Naive thymus-derived CD8-positive, alpha-beta T cell (primary cell): Measurements from ENCODE around the gene ADI1. TPM values are rescaled to one million over a fixed set of nuclear protein-coding genes. Genes with fewer than 3 reads are reported as not detected.

Source experiments
- ATAC-seq, 2 donors: fragments of 150-1000 bp; cut with Tn5 transposase in 1 of 2; sonication (Bioruptor Pico), chemical (Tn5 transposase) in 1 of 2; 1 replicate in 1 of 2; 2 replicates in 1 of 2; pipeline ENCODE4 v1.10.0; 2021; ENCODE audit warnings: mild to moderate bottlenecking in 2 of 2, moderate library complexity in 2 of 2
- POLR2A ChIA-PET: fragments of 350-600 bp; sonication (Branson Sonifier 250); formaldehyde crosslinking; loops from one replicate; lab custom pipeline; 2021; ENCODE audit warnings: antibody characterized with exemption; lab: Charles Lee
- DNase-seq, 10 donors: peaks; one replicate each; pipeline versions ENCODE4 v3.0.0 to v3.0.0-alpha.2; 2020 to 2022
- H3K27ac Mint-ChIP-seq, 10 donors: one replicate each; pipeline ENCODE4 v1.8.0; 2020 to 2022; ENCODE audit warnings: mild to moderate bottlenecking in 10 of 10, mixed read lengths in 10 of 10, moderate library complexity in 4 of 10, inconsistent platforms in 1 of 10
- H3K27me3 Mint-ChIP-seq, 5 donors: one replicate each; pipeline ENCODE4 v1.8.0; 2021 to 2022; ENCODE audit warnings: mixed read lengths in 5 of 5
- H3K36me3 Mint-ChIP-seq, 3 donors: one replicate each; pipeline ENCODE4 v1.8.0; 2020 to 2022; ENCODE audit warnings: mixed read lengths in 3 of 3, mild to moderate bottlenecking in 2 of 3, inconsistent platforms in 1 of 3
- H3K4me1 Mint-ChIP-seq, 4 donors: one replicate each; pipeline ENCODE4 v1.8.0; 2021 to 2022; ENCODE audit warnings: mixed read lengths in 4 of 4
- H3K4me3 Mint-ChIP-seq, 10 donors: one replicate each; pipeline ENCODE4 v1.8.0; 2020 to 2022; ENCODE audit warnings: mild to moderate bottlenecking in 10 of 10, mixed read lengths in 10 of 10, moderate library complexity in 6 of 10, inconsistent platforms in 1 of 10
- H3K9me3 Mint-ChIP-seq, 9 donors: one replicate each; pipeline ENCODE4 v1.8.0; 2020 to 2022; ENCODE audit warnings: mixed read lengths in 9 of 9, mild to moderate bottlenecking in 3 of 9, inconsistent platforms in 1 of 9, moderate library complexity in 1 of 9
- polyA plus RNA-seq, 3 donors: library from polyadenylated mRNA; unstranded; fragments of 300-500 nt; fragmentation: Illumina TruSeq; gene quantifications; one replicate each; pipeline ENCODE4 v1.2.3, GENCODE V29; 2021
- total RNA-seq, 8 experiments: library from RNA in 2 of 8; stranded (reverse) in 2 of 8; gene quantifications; one replicate each; pipeline ENCODE4 v1.2.3 and lab custom pipeline; 2021 to 2026

Gene ADI1
- total and polyA plus RNA-seq, 5 experiments from 2014 or later: 22.0 to 33.2 (median 28.5) TPM

DNA sequence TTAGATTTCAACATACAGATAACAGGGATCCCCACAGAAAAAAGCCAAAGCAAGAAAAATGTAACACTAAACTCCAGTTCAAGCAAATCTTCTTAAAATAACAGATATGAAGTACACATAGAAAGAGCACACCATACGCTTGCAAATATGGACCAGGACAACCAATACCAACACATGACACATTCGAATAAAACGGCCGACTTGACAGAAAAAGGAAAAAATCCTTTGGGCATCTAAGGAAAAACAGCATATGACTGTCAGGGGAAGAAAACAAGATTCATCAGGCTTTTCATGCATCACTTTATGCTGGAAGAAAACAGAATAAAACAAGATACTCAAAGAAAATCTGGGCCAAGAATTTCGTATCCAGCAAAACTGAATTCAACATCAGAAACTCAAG is 22.8 kb upstream of the ADI1 start:
- POLR2A ChIA-PET: interaction anchor here (1.0 kb wide), 1 partner anchor 24 kb away, joined by 3 read pairs; no protein-coding TSS in a partner anchor
- no peaks in the 10 kb centered on the region for H3K9me3 Mint-ChIP-seq
- no peak for ATAC-seq
- no peak overlapping the region for H3K4me3 Mint-ChIP-seq
- H3K27ac Mint-ChIP-seq: peak overlapping the region in 2 of 10 donors; percentile 1 to 15
- no peak for DNase-seq
- peaks cover 0 to 6% (median 3%) of the 10 kb centered on the region in 4 donors for H3K4me1 Mint-ChIP-seq
- H3K27me3 Mint-ChIP-seq: no peaks in the 10 kb centered on the region
- H3K36me3 Mint-ChIP-seq: peaks cover 6 to 77% (median 21%) of the 10 kb centered on the region in 3 donors

DNA sequence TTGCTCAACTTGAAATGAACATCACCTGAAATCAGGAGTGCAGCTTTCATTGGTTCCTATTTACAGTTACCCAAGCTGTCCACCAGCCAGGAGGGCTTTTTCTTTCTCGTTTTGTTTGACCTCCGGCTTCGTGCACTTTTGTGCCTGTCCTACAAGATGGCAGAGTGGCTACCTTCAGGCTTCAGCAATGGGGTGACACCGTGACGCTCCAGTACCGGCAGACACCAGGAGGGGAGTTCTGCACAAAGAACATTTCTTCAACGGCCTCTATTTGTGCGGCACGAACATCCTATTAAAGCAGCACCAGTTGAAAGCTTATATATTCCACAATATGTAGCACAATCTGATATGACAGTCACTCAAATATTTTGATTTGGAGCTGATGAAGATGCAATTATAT is 20.5 kb upstream of the ADI1 start:
- no peak for DNase-seq
- no peaks in the 10 kb centered on the region for H3K27me3 Mint-ChIP-seq
- POLR2A ChIA-PET: interaction anchor here (0.7 to 1.4 kb wide), 2 partner anchors 21 to 38 kb away, joined by 3 to 4 read pairs; partner anchors contain the start of gene ADI1
- no peak overlapping the region for H3K4me3 Mint-ChIP-seq
- ATAC-seq: no peak
- peak overlapping the region in 2 of 10 donors; percentile 19 to 24 for H3K27ac Mint-ChIP-seq
- no peaks in the 10 kb centered on the region for H3K9me3 Mint-ChIP-seq
- H3K4me1 Mint-ChIP-seq: peaks cover 2 to 13% (median 10%) of the 10 kb centered on the region in 4 donors
- peaks cover 0 to 55% (median 11%) of the 10 kb centered on the region in 3 donors for H3K36me3 Mint-ChIP-seq

DNA sequence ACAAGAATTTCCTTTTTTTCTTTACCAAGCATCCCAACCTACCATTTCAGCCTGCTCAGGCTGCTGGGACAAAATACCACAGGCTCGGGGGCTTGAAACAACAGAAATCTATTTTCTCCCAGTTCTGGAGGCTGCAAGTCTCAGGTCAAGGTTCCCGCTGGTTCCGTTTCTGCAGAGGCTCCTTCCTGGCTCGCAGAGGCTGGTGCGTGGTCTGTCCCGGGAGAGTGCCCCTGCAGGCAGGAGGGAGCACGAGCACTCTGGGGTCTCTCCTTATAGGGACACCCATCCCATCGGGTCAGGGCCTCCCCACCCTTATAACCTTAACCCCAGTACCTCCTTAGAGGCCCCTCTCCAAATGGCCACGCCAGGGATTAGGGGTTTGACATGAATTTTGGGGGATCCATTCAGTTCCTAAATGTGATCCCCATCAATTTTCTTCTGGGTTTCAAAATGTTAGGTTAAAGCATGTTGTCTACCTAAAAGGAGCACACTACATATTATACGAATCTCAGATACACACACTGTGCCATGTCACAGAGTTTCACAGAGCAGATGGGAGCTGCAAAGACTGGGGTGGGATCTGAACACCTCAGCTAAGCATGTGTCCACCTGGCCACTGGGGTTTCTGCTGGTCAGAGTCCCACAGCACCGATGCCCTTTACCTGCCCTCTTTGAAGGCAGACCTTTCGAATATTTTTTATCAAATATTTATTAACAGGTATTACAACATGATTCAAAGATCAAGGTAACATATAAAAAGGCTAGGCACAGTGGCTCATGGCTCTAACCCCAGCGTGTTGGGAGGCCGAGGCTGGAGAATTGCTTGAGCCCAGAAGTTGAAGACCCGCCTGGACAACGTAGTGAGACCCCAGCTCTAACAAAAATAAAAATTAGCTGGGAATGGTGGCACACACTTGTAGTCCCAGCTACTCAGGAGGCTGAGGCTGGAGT is 17.6 kb upstream of the ADI1 start:
- DNase-seq (peak in 5 of 10 donors; percentile 7 to 25 (median 20)), ATAC-seq (peak; percentile 88 to 91)
- peaks cover 2 to 13% (median 7%) of the 10 kb centered on the region in 4 donors for H3K4me1 Mint-ChIP-seq
- H3K36me3 Mint-ChIP-seq: peaks cover 0 to 27% (median 5%) of the 10 kb centered on the region in 3 donors
- H3K4me3 Mint-ChIP-seq: peak overlapping the region; percentile 76 to 91 (median 84)
- H3K27ac Mint-ChIP-seq: peak overlapping the region in 9 of 10 donors; percentile 73 to 91 (median 83)
- POLR2A ChIA-PET: interaction anchor here (0.6 to 1.9 kb wide), 3 partner anchors 18 to 159 kb away, joined by 3 to 10 read pairs (median 8); partner anchors contain the start of genes ADI1 and RNASEH1
- H3K9me3 Mint-ChIP-seq: no peaks in the 10 kb centered on the region
- no peaks in the 10 kb centered on the region for H3K27me3 Mint-ChIP-seq

DNA sequence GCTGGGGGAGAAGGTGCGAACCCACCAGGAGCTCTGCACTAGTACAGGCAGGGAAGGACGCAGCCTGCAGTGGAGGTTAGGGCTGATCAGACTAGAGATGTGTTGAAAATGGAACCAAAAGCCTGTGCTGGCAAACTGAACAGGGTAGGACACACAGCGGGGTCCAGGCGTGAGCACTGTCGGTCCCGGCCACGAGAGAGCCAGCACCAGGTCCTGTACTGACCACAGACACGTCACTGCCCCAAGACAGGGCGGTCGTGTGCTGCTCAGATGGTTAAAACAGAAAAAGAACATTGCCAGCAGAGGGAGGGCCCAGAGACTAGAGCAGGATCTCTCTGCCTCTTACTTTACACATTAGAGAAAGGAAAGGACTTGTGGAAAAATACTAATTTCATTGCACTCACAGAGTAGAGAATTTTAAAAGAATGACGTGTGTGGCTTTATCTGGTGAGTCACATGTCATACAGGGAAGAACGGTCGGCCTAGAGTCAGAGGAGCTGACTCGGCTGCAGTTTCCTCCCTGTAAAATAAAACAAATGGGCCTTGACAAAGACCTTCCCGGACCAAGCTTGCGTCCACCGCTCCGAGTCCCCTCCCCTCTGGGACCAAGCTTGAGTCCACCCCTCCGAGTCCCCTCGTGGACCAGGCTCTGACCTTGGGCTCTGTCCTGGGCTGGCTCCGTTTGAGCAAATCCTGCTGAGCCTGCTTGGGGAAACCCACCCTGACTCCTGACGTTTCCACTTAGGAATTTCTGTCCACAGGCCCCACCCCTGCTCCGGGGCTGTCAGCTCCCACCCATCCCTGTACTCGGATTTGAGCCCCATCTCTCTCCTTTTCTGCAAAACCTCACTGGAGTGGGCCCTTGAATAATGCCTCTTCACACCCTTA is 16.7 kb upstream of the ADI1 start:
- Mint-ChIP-seq H3K27ac (peak overlapping the region; percentile 23 to 91 (median 82)), H3K4me1 (peaks cover 2 to 13% (median 7%) of the 10 kb centered on the region in 4 donors), H3K9me3 (no peaks in the 10 kb centered on the region), H3K4me3 (peak overlapping the region; percentile 76 to 91 (median 84)), H3K36me3 (peaks cover 0 to 20% (median 5%) of the 10 kb centered on the region in 3 donors), H3K27me3 (no peaks in the 10 kb centered on the region)
- POLR2A ChIA-PET: interaction anchor here (1.0 to 1.9 kb wide), 3 partner anchors 17 to 34 kb away, joined by 3 to 10 read pairs (median 8); partner anchors contain the start of genes ADI1 and RNASEH1
- peak; percentile 42 to 53 for ATAC-seq
- no peak for DNase-seq

DNA sequence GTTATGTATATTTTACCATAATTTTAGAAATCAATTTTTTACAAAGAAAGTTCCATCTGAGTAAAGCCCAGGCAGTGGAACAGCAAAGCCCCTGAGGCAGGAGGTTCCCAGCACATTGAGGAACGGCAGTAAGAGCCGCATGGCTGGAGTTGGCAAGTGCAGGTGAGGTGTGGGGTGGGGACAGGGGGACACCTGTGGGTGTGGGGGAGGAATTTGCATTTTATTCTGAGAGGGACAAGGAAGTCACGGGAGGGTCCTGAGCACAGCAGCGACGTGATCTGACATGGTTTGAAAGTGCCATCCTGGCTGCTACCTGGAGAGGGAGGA is 16.1 kb upstream of the ADI1 start:
- Mint-ChIP-seq H3K27ac (peak overlapping the region in 7 of 10 donors; percentile 25 to 91 (median 81)), H3K27me3 (no peaks in the 10 kb centered on the region), H3K36me3 (peaks cover 0 to 14% (median 5%) of the 10 kb centered on the region in 3 donors), H3K4me1 (peaks cover 2 to 13% (median 7%) of the 10 kb centered on the region in 4 donors), H3K4me3 (peak overlapping the region in 7 of 10 donors; percentile 80 to 91 (median 85)), H3K9me3 (no peaks in the 10 kb centered on the region)
- DNase-seq: no peak
- peak in 1 of 2 donors; percentile 8 for ATAC-seq
- POLR2A ChIA-PET: interaction anchor here (0.7 to 1.9 kb wide), 4 partner anchors 16 to 1754 kb away, joined by 3 to 10 read pairs (median 6); partner anchors contain the start of genes ADI1 and RNASEH1

DNA sequence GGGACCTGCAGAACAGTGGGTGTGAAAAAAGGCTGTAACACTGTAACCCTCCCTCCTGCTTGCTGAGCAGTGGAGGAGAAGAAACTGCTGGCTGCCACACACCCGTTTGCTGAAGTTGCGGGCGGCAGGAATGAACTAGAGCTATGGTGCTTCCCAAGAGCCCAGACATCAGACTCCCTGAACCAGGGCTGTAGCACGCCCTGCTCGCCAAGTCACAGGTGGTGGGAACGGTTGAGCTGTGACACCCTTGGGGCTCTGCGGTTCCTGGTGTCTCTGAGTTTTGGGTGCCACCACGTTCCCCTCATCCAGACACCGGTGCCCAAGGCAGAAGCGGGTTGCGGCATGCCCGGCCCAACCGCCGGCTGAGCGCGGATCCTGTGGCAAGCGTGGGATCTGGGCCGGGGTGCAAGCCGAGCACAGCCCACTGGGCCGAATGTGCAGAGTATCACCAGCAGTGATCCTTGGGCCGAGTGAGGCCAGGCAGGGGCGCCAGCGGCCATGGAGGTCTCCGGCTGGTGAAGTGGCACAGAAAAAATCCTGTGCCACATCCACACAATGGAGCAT is 15.0 kb upstream of the ADI1 start:
- ATAC-seq (no peak), DNase-seq (no peak)
- Mint-ChIP-seq H3K36me3 (peaks cover 0 to 6% (median 2%) of the 10 kb centered on the region in 3 donors), H3K4me3 (no peak overlapping the region), H3K27ac (no peak overlapping the region), H3K9me3 (no peaks in the 10 kb centered on the region), H3K27me3 (no peaks in the 10 kb centered on the region), H3K4me1 (peaks cover 2 to 13% (median 7%) of the 10 kb centered on the region in 4 donors)
- POLR2A ChIA-PET: interaction anchor here (0.8 kb wide), 1 partner anchor 16 kb away, joined by 3 read pairs; no protein-coding TSS in a partner anchor

DNA sequence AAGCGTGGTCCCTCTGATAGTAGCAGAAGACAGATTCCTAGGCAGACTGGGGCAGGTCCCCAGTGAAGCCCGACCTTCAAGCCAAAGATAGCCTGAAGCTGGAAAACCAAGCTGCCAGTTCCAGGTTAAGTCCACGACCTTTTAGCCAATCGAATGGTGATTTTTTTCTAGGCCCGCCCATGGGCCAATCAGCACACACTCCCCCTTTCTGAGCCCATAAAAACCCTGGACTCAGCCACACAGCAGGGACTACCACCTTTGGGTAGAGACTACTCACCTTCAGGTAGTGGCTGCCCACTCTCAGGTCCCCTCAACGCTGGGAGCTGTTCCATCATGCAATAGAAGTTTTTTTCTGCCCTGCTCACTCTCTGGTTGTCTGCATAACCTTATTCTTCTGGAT is 14.5 kb upstream of the ADI1 start:
- DNase-seq: no peak
- H3K4me1 Mint-ChIP-seq: peaks cover 2 to 13% (median 7%) of the 10 kb centered on the region in 4 donors
- H3K27me3 Mint-ChIP-seq: no peaks in the 10 kb centered on the region
- H3K4me3 Mint-ChIP-seq: no peak overlapping the region
- peaks cover 0 to 2% (median 2%) of the 10 kb centered on the region in 3 donors for H3K36me3 Mint-ChIP-seq
- H3K27ac Mint-ChIP-seq: no peak overlapping the region
- no peaks in the 10 kb centered on the region for H3K9me3 Mint-ChIP-seq
- ATAC-seq: no peak
- POLR2A ChIA-PET: interaction anchor here (0.8 kb wide), 1 partner anchor 16 kb away, joined by 3 read pairs; no protein-coding TSS in a partner anchor

DNA sequence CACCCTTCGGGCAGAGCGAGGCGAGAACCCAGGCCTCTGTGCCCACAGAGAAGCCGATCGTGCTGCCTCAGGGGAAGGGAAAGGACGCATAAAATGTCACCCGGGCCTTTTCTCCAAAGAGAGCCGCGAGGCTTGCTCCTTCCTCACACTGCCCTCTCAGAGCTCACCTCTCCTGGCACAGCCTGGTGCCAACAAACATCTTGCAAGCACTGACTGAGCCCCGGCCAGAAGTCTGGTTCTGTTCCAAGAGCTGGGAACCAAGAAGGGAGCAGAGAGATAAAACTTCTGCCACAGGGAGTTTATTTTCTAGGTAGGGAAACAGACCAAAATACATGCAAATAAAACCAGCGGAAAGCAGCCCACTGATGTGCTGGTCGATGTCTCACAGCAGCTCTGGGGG is 13.6 kb upstream of the ADI1 start:
- no peak for ATAC-seq
- H3K4me3 Mint-ChIP-seq: no peak overlapping the region
- H3K4me1 Mint-ChIP-seq: peaks cover 2 to 13% (median 7%) of the 10 kb centered on the region in 4 donors
- peaks cover 0 to 2% (median 2%) of the 10 kb centered on the region in 3 donors for H3K36me3 Mint-ChIP-seq
- POLR2A ChIA-PET: interaction anchor here (1.5 kb wide), 1 partner anchor 25 kb away, joined by 5 read pairs; the partner anchor contains the start of gene RNASEH1
- no peak for DNase-seq
- H3K9me3 Mint-ChIP-seq: no peaks in the 10 kb centered on the region
- no peak overlapping the region for H3K27ac Mint-ChIP-seq
- H3K27me3 Mint-ChIP-seq: no peaks in the 10 kb centered on the region

DNA sequence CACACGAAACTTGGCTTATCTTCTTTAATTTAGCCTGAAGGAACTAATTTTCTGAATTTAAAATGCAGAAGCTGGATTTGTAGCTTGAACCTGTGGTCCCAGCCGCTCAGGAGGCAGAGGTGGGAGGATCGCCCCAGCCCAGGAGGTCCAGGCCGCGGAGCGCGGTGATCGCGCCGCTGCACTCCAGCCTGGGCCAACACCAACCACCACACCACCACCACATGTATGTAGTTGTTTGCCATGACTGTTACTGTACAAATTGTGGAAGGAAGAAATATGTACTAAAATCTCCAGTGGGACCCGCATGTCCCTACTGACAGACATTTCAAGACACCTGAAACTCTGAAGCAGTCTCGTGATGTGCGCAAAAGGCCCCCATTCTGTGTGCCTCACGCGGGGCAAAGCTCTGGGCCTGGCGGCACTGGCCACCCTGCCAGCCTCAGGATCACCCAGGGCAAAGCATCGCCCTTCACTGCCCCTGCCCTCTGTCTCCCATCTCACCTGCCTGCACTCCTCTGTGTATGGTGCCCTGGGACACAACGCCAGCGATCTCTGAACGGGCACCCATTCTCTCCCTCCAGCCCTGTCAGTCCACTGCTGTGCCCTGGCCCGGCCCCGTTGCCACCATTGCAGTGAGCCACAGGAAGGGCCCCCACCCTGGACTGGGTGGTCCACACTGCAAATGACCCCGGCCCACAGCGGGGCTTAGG is 10.1 kb upstream of the ADI1 start:
- ATAC-seq (no peak), DNase-seq (no peak)
- Mint-ChIP-seq H3K27me3 (no peaks in the 10 kb centered on the region), H3K9me3 (no peaks in the 10 kb centered on the region), H3K4me3 (no peak overlapping the region), H3K4me1 (peaks cover 0 to 2% (median 0%) of the 10 kb centered on the region in 4 donors), H3K27ac (peak overlapping the region in 1 of 10 donors; percentile 83), H3K36me3 (peaks cover 0 to 2% (median 2%) of the 10 kb centered on the region in 3 donors)
- POLR2A ChIA-PET: no interaction called here

DNA sequence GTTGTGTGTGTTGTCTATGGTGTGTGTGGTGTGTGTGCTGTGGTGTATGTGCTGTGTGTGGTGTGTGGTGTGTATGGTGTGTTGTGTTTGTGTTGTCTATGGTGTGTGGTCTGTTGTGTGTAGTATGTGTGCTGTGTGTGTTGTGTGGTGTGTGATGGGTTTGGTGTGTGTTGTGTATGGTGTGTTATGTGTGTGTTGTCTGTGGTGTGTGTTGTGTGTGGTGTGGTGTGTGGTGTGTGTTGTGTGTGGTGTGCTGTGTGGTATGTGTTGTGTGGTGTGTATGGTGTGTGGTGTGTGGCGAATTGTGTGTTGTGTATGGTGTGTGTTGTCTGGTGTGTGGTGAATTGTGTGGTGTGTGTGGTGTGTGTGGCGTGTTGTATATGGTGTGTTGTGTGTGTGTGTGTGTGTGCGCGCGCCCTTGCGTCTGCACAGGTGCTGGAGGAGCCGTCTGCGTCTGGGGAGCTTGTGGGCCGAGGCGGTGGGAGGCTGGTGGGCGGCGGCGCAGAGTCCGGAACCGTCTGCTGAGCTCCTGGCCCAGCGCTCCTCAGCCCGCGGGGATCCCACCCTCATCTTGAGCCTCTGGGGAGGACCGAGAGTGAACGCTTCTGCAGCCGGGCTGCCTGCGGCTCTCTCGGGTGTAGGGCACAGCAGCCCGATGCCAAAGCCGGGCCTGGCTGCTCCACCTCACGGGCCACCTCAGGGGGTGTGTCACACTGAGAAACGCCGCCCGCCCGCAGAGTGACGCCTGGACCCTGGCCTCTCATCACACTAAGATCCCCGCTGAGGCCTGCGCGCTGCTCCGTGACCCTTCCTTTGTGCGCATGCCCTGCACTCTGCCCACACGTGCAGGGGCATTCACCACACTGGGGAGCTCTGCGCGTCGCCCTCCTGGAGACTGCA is 8.8 kb upstream of the ADI1 start:
- Mint-ChIP-seq H3K27ac (no peak overlapping the region), H3K36me3 (peaks cover 0 to 2% (median 0%) of the 10 kb centered on the region in 3 donors), H3K9me3 (no peaks in the 10 kb centered on the region), H3K4me1 (peaks cover 0 to 3% (median 2%) of the 10 kb centered on the region in 4 donors), H3K4me3 (peak overlapping the region in 1 of 10 donors; percentile 34), H3K27me3 (no peaks in the 10 kb centered on the region)
- ATAC-seq (peak in 1 of 2 donors; percentile 12), DNase-seq (no peak)
- POLR2A ChIA-PET: no interaction called here
